Measurements from ENCODE around the gene CTNNA2. TPM values are rescaled to one million over a fixed set of nuclear protein-coding genes. Genes with fewer than 3 reads are reported as not detected.

The CTNNA2 gene
- total RNA-seq, 1 experiment from 2014 or later, result not detected

DNA sequence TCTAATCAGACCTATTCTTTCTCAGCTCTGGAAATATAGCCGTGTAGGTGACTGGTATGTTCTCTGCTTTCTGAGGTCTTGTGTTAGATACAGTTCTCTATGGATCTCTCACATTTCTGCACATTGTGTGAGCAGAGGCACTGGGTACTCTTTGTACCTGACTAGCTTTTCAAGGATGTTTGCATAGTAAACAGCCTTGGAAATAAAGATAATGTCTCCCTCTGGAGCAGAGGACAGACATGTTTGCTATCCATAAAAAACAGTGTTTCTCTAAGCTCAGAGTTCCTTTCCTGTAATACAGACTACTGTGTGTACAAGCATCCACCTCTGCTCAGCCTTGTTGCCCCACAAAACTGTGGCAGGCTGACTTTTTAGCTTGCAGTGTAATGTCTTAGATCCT is 279.2 kb downstream of the CTNNA2 start:
- no peaks in the 10 kb centered on the region for H3F3A ChIP-seq (ENCODE audit: insufficient read depth, low read depth)

GRCh38 chr2:79793006-79793405 is 280.2 kb downstream of the CTNNA2 start:
- BruUV-seq (replicated peaks), result no TSS peak
- CTCF ChIA-PET, result no interaction called here

More for the DNA sequence above, 279.2 kb downstream of the CTNNA2 start:
- POLR2A ChIA-PET (ENCODE audit: unreplicated experiment), result no interaction called here
- no peak overlapping the region for H3K4me3 ChIP-seq
- DNase-seq, result no peak
- H3K27me3 ChIP-seq (ENCODE audit: insufficient read depth, low read depth), result peaks cover 7% of the 10 kb centered on the region; the same call in 1 of the 2 replicates
- H3K4me1 ChIP-seq (replicated peaks; ENCODE audit: insufficient read depth), result no peaks in the 10 kb centered on the region
- H3K9me2 ChIP-seq (ENCODE audit: insufficient read depth), result no peaks in the 10 kb centered on the region
- H4K20me1 ChIP-seq (ENCODE audit: insufficient read depth), result no peaks in the 10 kb centered on the region
- no peaks in the 10 kb centered on the region for H3K79me2 ChIP-seq (ENCODE audit: low read depth)
- intact Hi-C loops (cut with micrococcal nuclease; ENCODE audit: unreplicated experiment), result no loop called here
- CTCF ChIA-PET, result no interaction called here
- no peak for TF ChIP-seq CTCF (conservative IDR thresholded peaks at IDR 0.05)
- TF ChIP-seq EZH2 (IDR thresholded peaks at IDR 0.05; ENCODE audit: low read depth), result no peak
- no peak overlapping the region for H3K4me2 ChIP-seq
- H2AFZ ChIP-seq, result no peak overlapping the region
- H3K27ac ChIP-seq, result no peak overlapping the region
- H3K9me3 ChIP-seq (ENCODE audit: insufficient read depth, low read depth), result no peaks in the 10 kb centered on the region
- H3K36me3 ChIP-seq (ENCODE audit: low read depth), result no peaks in the 10 kb centered on the region
- BruUV-seq (replicated peaks), result no TSS peak

DNA sequence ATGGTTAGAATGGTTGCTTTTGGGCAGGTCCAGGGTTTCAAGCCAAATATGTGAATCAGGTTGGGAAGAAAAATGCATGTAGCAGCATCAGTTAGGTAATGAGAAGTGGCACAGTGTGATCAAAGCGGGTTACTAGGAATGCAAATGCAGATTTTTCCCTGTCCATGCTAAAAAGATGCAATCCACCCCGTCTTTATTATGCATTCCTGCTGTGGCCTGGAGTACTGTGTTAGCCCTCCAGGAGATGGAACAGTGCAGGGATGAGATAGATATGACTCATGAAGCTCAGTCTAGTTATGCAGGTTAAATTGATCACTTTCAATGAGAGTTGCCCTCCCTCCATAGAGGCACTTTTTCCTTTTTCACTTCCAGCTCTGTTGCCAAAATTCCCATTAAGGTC is 283.8 kb downstream of the CTNNA2 start:
- no peaks in the 10 kb centered on the region for H3K79me2 ChIP-seq (ENCODE audit: low read depth)
- no TSS peak for BruUV-seq (replicated peaks)

More at GRCh38 chr2:79793006-79793405, 280.2 kb downstream of the CTNNA2 start:
- Histone ChIP-seq H3K79me2 (ENCODE audit: low read depth) (no peaks in the 10 kb centered on the region), H2AFZ (no peak overlapping the region), H3K4me1 (replicated peaks; ENCODE audit: insufficient read depth) (no peaks in the 10 kb centered on the region), H3K9me2 (ENCODE audit: insufficient read depth) (no peaks in the 10 kb centered on the region), H4K20me1 (ENCODE audit: insufficient read depth) (no peaks in the 10 kb centered on the region), H3F3A (ENCODE audit: insufficient read depth, low read depth) (no peaks in the 10 kb centered on the region), H3K4me3 (no peak overlapping the region), H3K9me3 (ENCODE audit: insufficient read depth, low read depth) (no peaks in the 10 kb centered on the region), H3K4me2 (no peak overlapping the region), H3K36me3 (ENCODE audit: low read depth) (no peaks in the 10 kb centered on the region), H3K27me3 (ENCODE audit: insufficient read depth, low read depth) (peaks cover 7% of the 10 kb centered on the region; the same call in 1 of the 2 replicates), H3K27ac (no peak overlapping the region)
- no peak for DNase-seq
- intact Hi-C loops (cut with micrococcal nuclease; ENCODE audit: unreplicated experiment), result no loop called here
- POLR2A ChIA-PET (ENCODE audit: unreplicated experiment), result no interaction called here
- TF ChIP-seq CTCF (conservative IDR thresholded peaks at IDR 0.05), result no peak
- no peak for TF ChIP-seq EZH2 (IDR thresholded peaks at IDR 0.05; ENCODE audit: low read depth)

More for the DNA sequence above, 283.8 kb downstream of the CTNNA2 start:
- Histone ChIP-seq H3K27me3 (ENCODE audit: insufficient read depth, low read depth) (0 out of 2 replicates have a peak, but pooled peaks cover 7% of the 10 kb centered on the region), H2AFZ (no peak overlapping the region), H3K4me3 (no peak overlapping the region), H3K27ac (no peak overlapping the region), H3K9me3 (ENCODE audit: insufficient read depth, low read depth) (no peaks in the 10 kb centered on the region), H3F3A (ENCODE audit: insufficient read depth, low read depth) (no peaks in the 10 kb centered on the region), H3K4me1 (replicated peaks; ENCODE audit: insufficient read depth) (no peaks in the 10 kb centered on the region), H3K36me3 (ENCODE audit: low read depth) (no peaks in the 10 kb centered on the region), H3K4me2 (no peak overlapping the region), H4K20me1 (ENCODE audit: insufficient read depth) (no peaks in the 10 kb centered on the region), H3K9me2 (ENCODE audit: insufficient read depth) (no peaks in the 10 kb centered on the region)
- CTCF ChIA-PET, result no interaction called here
- POLR2A ChIA-PET (ENCODE audit: unreplicated experiment), result no interaction called here
- intact Hi-C loops (cut with micrococcal nuclease; ENCODE audit: unreplicated experiment), result no loop called here
- DNase-seq, result no peak
- TF ChIP-seq CTCF (conservative IDR thresholded peaks at IDR 0.05), result no peak
- no peak for TF ChIP-seq EZH2 (IDR thresholded peaks at IDR 0.05; ENCODE audit: low read depth)

All from PC-9 (cell line).